Stomach (tissue), 9 donors: ENCODE results near the gene LRRC28. TPM values are rescaled to one million over a fixed set of nuclear protein-coding genes. Genes with fewer than 3 reads are reported as not detected.

Experiments
- DNase-seq, 2 donors: peaks; one replicate each; pipeline versions ENCODE4 v3.0.0 to v3.0.0-alpha.2; 2013 to 2019
- H3K27ac ChIP-seq, 5 donors: fragments of 200-600 bp in 4 of 5; sonication (generic) in 4 of 5; one replicate each; pipeline ENCODE4 v1.5.1; 2013 to 2019; ENCODE audit warnings: mild to moderate bottlenecking in 1 of 5, moderate library complexity in 1 of 5
- H3K27me3 ChIP-seq, 3 donors: fragments of 200-600 bp; sonication (generic); one replicate each; pipeline ENCODE4 v1.5.1; 2017 to 2019; ENCODE audit warnings: mixed run types in 1 of 3
- H3K36me3 ChIP-seq, 4 donors: fragments of 200-600 bp; sonication (generic); 1 replicate in 3 of 4; 2 replicates in 1 of 4; pipeline ENCODE4 v1.5.1; 2016 to 2019
- H3K4me1 ChIP-seq, 4 donors: fragments of 200-600 bp; sonication (generic); one replicate each; pipeline ENCODE4 v1.5.1; 2016 to 2019
- H3K4me3 ChIP-seq, 4 donors: fragments of 200-600 bp; sonication (generic) in 3 of 4; one replicate each; pipeline ENCODE4 v1.5.1; 2016 to 2019; ENCODE audit warnings: mild to moderate bottlenecking in 1 of 4
- H3K9me3 ChIP-seq, 4 donors: fragments of 200-600 bp; sonication (generic); one replicate each; pipeline ENCODE4 v1.5.1; 2016 to 2019
- CTCF ChIP-seq, 7 experiments: fragments of 450-650 bp in 4 of 7; fragments of 200-600 bp in 3 of 7; sonication (generic) in 3 of 7; IDR thresholded peaks; one replicate each; pipeline ENCODE4 v1.5.1; 2016 to 2019; ENCODE audit warnings: antibody characterized with exemption in 7 of 7, control low read depth in 2 of 7, mild to moderate bottlenecking in 1 of 7
- EP300 ChIP-seq: sonication (generic); formaldehyde crosslinking; IDR thresholded peaks from one replicate; pipeline ENCODE4 v1.6.1; 2017; ENCODE audit warnings: antibody characterized with exemption
- POLR2A ChIP-seq, 4 donors: fragments of 450-650 bp; IDR thresholded peaks; one replicate each; pipeline ENCODE4 v1.6.1; 2016; ENCODE audit warnings: antibody characterized with exemption in 4 of 4, control low read depth in 2 of 4, mild to moderate bottlenecking in 1 of 4, moderate library complexity in 1 of 4
- POLR2AphosphoS5 ChIP-seq, 3 donors: sonication (generic); formaldehyde crosslinking; IDR thresholded peaks; one replicate each; pipeline ENCODE4 v1.6.1; 2016; ENCODE audit warnings: antibody characterized with exemption in 3 of 3
- WGBS, 5 donors: extraction: QIAGEN DNeasy Blood & Tissue Kit in 3 of 5; methylation state at CpG; one replicate each; pipeline versions ENCODE4 v1.1.5 to v1.1.7; 2013 to 2018; 5-methylcytosine and 5-hydroxymethylcytosine counted together
- intact Hi-C: fragments of 100-400 bp; cut with DNase I; formaldehyde crosslinking; loops from one replicate; pipeline ENCODE4 v1.15.1; 2023; ENCODE audit warnings: low total_unique reads
- polyA plus RNA-seq, 3 donors: library from polyadenylated mRNA; stranded (reverse); fragments of 200-250 nt; gene quantifications; one replicate each; pipeline ENCODE4 v1.2.3, GENCODE V29; 2013
- total RNA-seq, 5 donors: library from RNA; depleted of rRNA; stranded (reverse); fragments of >200 nt; gene quantifications; one replicate each; pipeline versions ENCODE4 v1.1.0 to v1.2.3, GENCODE V29; 2014 to 2016
- donor health status: healthy with polysubstance abuse.
- donor health status: Bipolar disorder and iron deficiency.
- donor health status: healthy.

LRRC28 gene
- total and polyA plus RNA-seq, 8 donors, result 9.6 to 82.6 (median 26.2) TPM

GRCh38 chr15:99440029-99440428 lies 188.7 kb downstream of the LRRC28 start:
- peak; percentile 2 to 11 for DNase-seq

More at GRCh38 chr15:99440029-99440428, 188.7 kb downstream of the LRRC28 start:
- TF ChIP-seq POLR2A (IDR thresholded peaks at IDR 0.05) (no peak), EP300 (no peak), POLR2AphosphoS5 (IDR thresholded peaks at IDR 0.05) (no peak), CTCF (IDR thresholded peaks at IDR 0.05) (no peak)
- intact Hi-C loops, result no loop called here
- H3K36me3 ChIP-seq, result no peaks in the 10 kb centered on the region
- peaks cover 25 to 50% (median 40%) of the 10 kb centered on the region in 4 donors for H3K4me1 ChIP-seq
- H3K27me3 ChIP-seq, result no peaks in the 10 kb centered on the region
- H3K27ac ChIP-seq, result no peak overlapping the region
- no peaks in the 10 kb centered on the region for H3K9me3 ChIP-seq
- no peak overlapping the region for H3K4me3 ChIP-seq
- 83 to 95% (median 86%) methylated on average over 1 to 9 of the region's 9 CpGs for WGBS, 5 donors

Other genes with a start within 250 kb of the LRRC28 start
- not detected for gene PGPEP1L, start 243.7 kb upstream of the LRRC28 start, total RNA-seq
- gene PGPEP1L, start 243.7 kb upstream of the LRRC28 start, polyA plus RNA-seq, result under 1 TPM in 1 of 3 donors, not detected in 2; 0.13 TPM
- gene SYNM, start 146.4 kb upstream of the LRRC28 start, total RNA-seq, result 100 to 1,000 TPM in 4 of 5 donors, 10 to 100 TPM in 1; 71.3 to 469 (median 235) TPM
- gene SYNM, start 146.4 kb upstream of the LRRC28 start, polyA plus RNA-seq, result 10 to 100 TPM in 1 of 3 donors, 1 to 10 TPM in 2; 4.0 to 88.7 (median 5.7) TPM
- 10 to 100 TPM in 4 of 5 donors, 1 to 10 TPM in 1; 3.8 to 75.3 (median 25.0) TPM for gene TTC23, start 1.9 kb upstream of the LRRC28 start, total RNA-seq
- gene TTC23, start 1.9 kb upstream of the LRRC28 start, polyA plus RNA-seq, result 10 to 100 TPM in 1 of 3 donors, 1 to 10 TPM in 2; 6.9 to 13.3 (median 7.7) TPM